MM.1S (cell line): ENCODE measurements around the gene CD3D.

Experiments
- DNase-seq: peaks from one replicate; pipeline ENCODE4 v3.0.0-alpha.2; 2015
- H2AFZ ChIP-seq: fragments of 300-600 bp; sonication (generic); 2 replicates; pipeline ENCODE4 v1.6.0; 2016; ENCODE audit warnings: antibody characterized with exemption, low read length
- H3F3A ChIP-seq: fragments of 300-600 bp; sonication (generic); 2 replicates; pipeline ENCODE4 v1.6.1; 2016; ENCODE audit warnings: mild to moderate bottlenecking, antibody characterized with exemption, low read length, moderate library complexity, mixed read lengths; ENCODE audit not compliant: insufficient read depth
- H3K27ac ChIP-seq: fragments of 300-600 bp; sonication (generic); 2 replicates; pipeline ENCODE4 v1.5.1; 2016; ENCODE audit warnings: mild to moderate bottlenecking, low read length
- H3K27me3 ChIP-seq: fragments of 300-600 bp; sonication (generic); replicated peaks from 2 replicates; pipeline ENCODE4 v1.6.0; 2016; ENCODE audit warnings: low read length; ENCODE audit not compliant: insufficient read depth
- H3K36me3 ChIP-seq: fragments of 300-600 bp; sonication (generic); replicated peaks from 2 replicates; pipeline ENCODE4 v1.6.1; 2016; ENCODE audit warnings: mild to moderate bottlenecking, low read length, mixed read lengths; ENCODE audit not compliant: insufficient read depth
- H3K4me1 ChIP-seq: fragments of 300-600 bp; sonication (generic); 2 replicates; pipeline ENCODE4 v1.6.1; 2016; ENCODE audit warnings: low read length, mixed read lengths
- H3K4me2 ChIP-seq: fragments of 300-600 bp; sonication (generic); 2 replicates; pipeline ENCODE4 v1.6.0; 2016; ENCODE audit warnings: low read depth, low read length
- H3K4me3 ChIP-seq: fragments of 300-600 bp; sonication (generic); 2 replicates; pipeline ENCODE4 v1.5.1; 2016; ENCODE audit warnings: low read length, mixed read lengths
- H3K79me2 ChIP-seq: fragments of 300-600 bp; sonication (generic); 2 replicates; pipeline ENCODE4 v1.6.1; 2016; ENCODE audit warnings: mixed run types, low read length, mixed read lengths
- H3K9ac ChIP-seq: fragments of 300-600 bp; sonication (generic); 2 replicates; pipeline ENCODE4 v1.6.1; 2016; ENCODE audit warnings: low read length, mixed read lengths
- H3K9me2 ChIP-seq: fragments of 300-600 bp; sonication (generic); replicated peaks from 2 replicates; pipeline ENCODE4 v1.6.1; 2016; ENCODE audit warnings: mild to moderate bottlenecking, low read length, mixed read lengths; ENCODE audit not compliant: insufficient read depth
- H3K9me3 ChIP-seq: fragments of 300-600 bp; sonication (generic); replicated peaks from 2 replicates; pipeline ENCODE4 v1.6.1; 2016; ENCODE audit warnings: mild to moderate bottlenecking, low read length, mixed read lengths; ENCODE audit not compliant: insufficient read depth
- H4K20me1 ChIP-seq: fragments of 300-600 bp; sonication (generic); 2 replicates; pipeline ENCODE4 v1.6.1; 2016; ENCODE audit warnings: mild to moderate bottlenecking, low read length, moderate library complexity, mixed read lengths; ENCODE audit not compliant: insufficient read depth
- EZH2 ChIP-seq: fragments of 300-600 bp; sonication (generic); optimal IDR thresholded peaks from 2 replicates; pipeline ENCODE3; 2017; ENCODE audit warnings: low read depth, mild to moderate bottlenecking, antibody characterized with exemption, low read length, mixed read lengths
- EZH2phosphoT487 ChIP-seq: fragments of 300-600 bp; sonication (generic); IDR thresholded peaks from 2 replicates; pipeline ENCODE4 v1.6.1; 2018; ENCODE audit warnings: antibody characterized with exemption, low read length
- TF ChIP-seq, protein P1 (sequence below): fragments of 300-600 bp; sonication (generic); IDR thresholded peaks from 2 replicates; pipeline ENCODE4 v1.5.1; 2016; ENCODE audit warnings: antibody characterized with exemption, low read length, mixed read lengths

CD3D gene

DNA sequence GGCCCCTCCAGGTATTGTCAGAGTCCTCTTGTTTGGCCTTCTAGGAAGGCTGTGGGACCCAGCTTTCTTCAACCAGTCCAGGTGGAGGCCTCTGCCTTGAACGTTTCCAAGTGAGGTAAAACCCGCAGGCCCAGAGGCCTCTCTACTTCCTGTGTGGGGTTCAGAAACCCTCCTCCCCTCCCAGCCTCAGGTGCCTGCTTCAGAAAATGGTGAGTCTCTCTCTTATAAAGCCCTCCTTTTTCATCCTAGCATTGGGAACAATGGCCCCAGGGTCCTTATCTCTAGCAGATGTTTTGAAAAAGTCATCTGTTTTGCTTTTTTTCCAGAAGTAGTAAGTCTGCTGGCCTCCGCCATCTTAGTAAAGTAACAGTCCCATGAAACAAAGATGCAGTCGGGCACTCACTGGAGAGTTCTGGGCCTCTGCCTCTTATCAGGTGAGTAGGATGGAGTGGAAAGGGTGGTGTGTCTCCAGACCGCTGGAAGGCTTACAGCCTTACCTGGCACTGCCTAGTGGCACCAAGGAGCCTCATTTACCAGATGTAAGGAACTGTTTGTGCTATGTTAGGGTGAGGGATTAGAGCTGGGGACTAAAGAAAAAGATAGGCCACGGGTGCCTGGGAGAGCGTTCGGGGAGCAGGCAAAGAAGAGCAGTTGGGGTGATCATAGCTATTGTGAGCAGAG lies 37.8 kb downstream of the CD3D start, which contains the start of gene CD3E:
Gene CD3E, plus strand, starts transcription at position 163 of the 681 bp plus-strand sequence. Its CDS starts 223 bp downstream, at position 386.
- Histone ChIP-seq H3K27me3 (no peaks in the 10 kb centered on the region), H3K79me2 (no peaks in the 10 kb centered on the region), H3K9me2 (no peaks in the 10 kb centered on the region), H3F3A (no peaks in the 10 kb centered on the region), H4K20me1 (no peaks in the 10 kb centered on the region), H3K4me3 (no peak within 1 kb of the TSS), H3K4me2 (peak within 1 kb of the TSS; percentile 23; the same call in 1 of the 2 replicates), H3K4me1 (peaks cover 10% of the 10 kb centered on the region), H3K9ac (no peak within 1 kb of the TSS), H2AFZ (peak within 1 kb of the TSS; percentile 59), H3K27ac (no peak within 1 kb of the TSS), H3K36me3 (no peaks in the 10 kb centered on the region), H3K9me3 (no peaks in the 10 kb centered on the region)
- peak; percentile 42 for DNase-seq
- TF ChIP-seq, protein P1, sequence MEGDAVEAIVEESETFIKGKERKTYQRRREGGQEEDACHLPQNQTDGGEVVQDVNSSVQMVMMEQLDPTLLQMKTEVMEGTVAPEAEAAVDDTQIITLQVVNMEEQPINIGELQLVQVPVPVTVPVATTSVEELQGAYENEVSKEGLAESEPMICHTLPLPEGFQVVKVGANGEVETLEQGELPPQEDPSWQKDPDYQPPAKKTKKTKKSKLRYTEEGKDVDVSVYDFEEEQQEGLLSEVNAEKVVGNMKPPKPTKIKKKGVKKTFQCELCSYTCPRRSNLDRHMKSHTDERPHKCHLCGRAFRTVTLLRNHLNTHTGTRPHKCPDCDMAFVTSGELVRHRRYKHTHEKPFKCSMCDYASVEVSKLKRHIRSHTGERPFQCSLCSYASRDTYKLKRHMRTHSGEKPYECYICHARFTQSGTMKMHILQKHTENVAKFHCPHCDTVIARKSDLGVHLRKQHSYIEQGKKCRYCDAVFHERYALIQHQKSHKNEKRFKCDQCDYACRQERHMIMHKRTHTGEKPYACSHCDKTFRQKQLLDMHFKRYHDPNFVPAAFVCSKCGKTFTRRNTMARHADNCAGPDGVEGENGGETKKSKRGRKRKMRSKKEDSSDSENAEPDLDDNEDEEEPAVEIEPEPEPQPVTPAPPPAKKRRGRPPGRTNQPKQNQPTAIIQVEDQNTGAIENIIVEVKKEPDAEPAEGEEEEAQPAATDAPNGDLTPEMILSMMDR, result no peak
- TF ChIP-seq EZH2 (no peak), EZH2phosphoT487 (no peak)

DNA sequence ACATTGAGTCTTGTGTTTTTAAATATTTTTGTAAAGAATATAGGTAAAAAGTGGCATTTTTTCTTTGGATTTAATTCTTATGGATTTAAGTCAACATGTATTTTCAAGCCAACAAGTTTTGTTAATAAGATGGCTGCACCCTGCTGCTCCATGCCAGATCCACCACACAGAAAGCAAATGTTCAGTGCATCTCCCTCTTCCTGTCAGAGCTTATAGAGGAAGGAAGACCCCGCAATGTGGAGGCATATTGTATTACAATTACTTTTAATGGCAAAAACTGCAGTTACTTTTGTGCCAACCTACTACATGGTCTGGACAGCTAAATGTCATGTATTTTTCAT lies 38.3 kb downstream of the CD3D start:
- H3K4me3 ChIP-seq, result no peak overlapping the region
- H3K9me3 ChIP-seq, result no peaks in the 10 kb centered on the region
- no peaks in the 10 kb centered on the region for H3K27me3 ChIP-seq
- no peak overlapping the region for H3K27ac ChIP-seq
- no peaks in the 10 kb centered on the region for H3K36me3 ChIP-seq
- H3K9ac ChIP-seq, result no peak overlapping the region
- TF ChIP-seq, protein P1, result no peak
- TF ChIP-seq EZH2phosphoT487, result no peak
- no peak for TF ChIP-seq EZH2
- H3K79me2 ChIP-seq, result no peaks in the 10 kb centered on the region
- no peaks in the 10 kb centered on the region for H3K9me2 ChIP-seq
- peaks cover 10% of the 10 kb centered on the region for H3K4me1 ChIP-seq
- H3K4me2 ChIP-seq, result peak overlapping the region; percentile 23; the same call in 1 of the 2 replicates
- H4K20me1 ChIP-seq, result no peaks in the 10 kb centered on the region
- H2AFZ ChIP-seq, result peak overlapping the region; percentile 59
- H3F3A ChIP-seq, result no peaks in the 10 kb centered on the region
- DNase-seq, result no peak

DNA sequence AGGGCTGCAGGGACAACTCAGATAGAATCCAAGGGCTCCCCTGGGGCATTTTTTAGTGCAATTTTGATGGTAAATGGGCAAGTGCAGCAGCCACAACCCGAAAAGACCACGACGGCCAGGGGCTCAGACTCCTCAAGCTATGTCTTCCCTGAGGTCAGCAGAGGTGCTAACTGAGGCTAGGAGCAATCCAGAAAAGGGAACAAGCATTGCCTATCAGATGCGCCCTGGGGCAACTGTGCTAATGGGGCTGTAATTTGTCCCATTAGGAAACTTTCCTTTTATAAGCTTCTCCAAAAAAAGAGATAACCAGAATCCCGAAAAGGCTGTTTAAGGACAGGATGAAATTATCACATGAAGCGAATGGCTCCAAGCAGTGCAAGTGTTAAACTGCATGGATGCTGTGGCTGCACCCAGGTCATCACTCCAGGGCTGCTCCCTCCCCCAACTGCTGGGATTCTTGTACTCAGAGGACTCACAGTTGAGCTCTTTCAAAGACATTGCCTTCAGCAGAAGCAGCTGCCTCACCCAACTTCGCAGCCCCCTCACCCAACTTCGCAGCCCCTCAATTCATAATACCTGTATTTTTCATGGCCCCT lies 40.8 kb downstream of the CD3D start:
- Histone ChIP-seq H3K36me3 (no peaks in the 10 kb centered on the region), H3K4me3 (no peak overlapping the region), H2AFZ (no peak overlapping the region), H3K9me2 (no peaks in the 10 kb centered on the region), H3K9ac (no peak overlapping the region), H3K79me2 (no peaks in the 10 kb centered on the region), H3K27me3 (no peaks in the 10 kb centered on the region), H3K27ac (no peak overlapping the region), H3K4me2 (no peak overlapping the region), H3F3A (no peaks in the 10 kb centered on the region), H4K20me1 (no peaks in the 10 kb centered on the region), H3K4me1 (peaks cover 10% of the 10 kb centered on the region), H3K9me3 (no peaks in the 10 kb centered on the region)
- TF ChIP-seq, protein P1, result no peak
- no peak for TF ChIP-seq EZH2
- TF ChIP-seq EZH2phosphoT487, result no peak
- no peak for DNase-seq
